Transverse colon (tissue), 4 donors: ENCODE results near the gene CDC14A. TPM values are rescaled to one million over a fixed set of nuclear protein-coding genes. Genes with fewer than 3 reads are reported as not detected.

Source experiments
- DNase-seq: peaks from one replicate; pipeline ENCODE4 v3.0.0-alpha.2; 2019
- H3K27ac ChIP-seq, 4 donors: fragments of 200-600 bp; sonication (generic); 2 replicates each; pipeline ENCODE4 v1.5.1; 2016 to 2018; ENCODE audit warnings: inconsistent platforms in 4 of 4
- H3K27me3 ChIP-seq: fragments of 200-600 bp; sonication (generic); 2 replicates; pipeline ENCODE4 v1.5.1; 2017; ENCODE audit warnings: inconsistent platforms
- H3K36me3 ChIP-seq, 4 donors: fragments of 200-600 bp; sonication (generic); 2 replicates each; pipeline ENCODE4 v1.5.1; 2017 to 2019; ENCODE audit warnings: inconsistent platforms in 4 of 4
- H3K4me1 ChIP-seq, 4 donors: fragments of 200-600 bp; sonication (generic); 2 replicates each; pipeline ENCODE4 v1.5.1; 2017 to 2020; ENCODE audit warnings: inconsistent platforms in 4 of 4
- H3K4me3 ChIP-seq, 4 donors: fragments of 200-600 bp; sonication (generic); 1 replicate in 1 of 4; 2 replicates in 3 of 4; pipeline versions ENCODE4 v1.5.1 to v1.6.1; 2017 to 2019; ENCODE audit warnings: inconsistent platforms in 4 of 4
- H3K9me3 ChIP-seq, 2 donors: fragments of 200-600 bp; sonication (generic); 2 replicates each; pipeline ENCODE4 v1.5.1; 2017 to 2019; ENCODE audit warnings: inconsistent platforms in 2 of 2
- EP300 ChIP-seq: sonication (generic); formaldehyde crosslinking; IDR thresholded peaks from one replicate; pipeline ENCODE4 v1.6.1; 2017; ENCODE audit warnings: antibody characterized with exemption, low read depth
- POLR2A ChIP-seq: fragments of 450-650 bp; IDR thresholded peaks from one replicate; pipeline ENCODE4 v1.6.1; 2016; ENCODE audit warnings: antibody characterized with exemption, mild to moderate bottlenecking, moderate library complexity
- POLR2AphosphoS5 ChIP-seq, 3 donors: sonication (generic); formaldehyde crosslinking; IDR thresholded peaks; one replicate each; pipeline ENCODE4 v1.6.1; 2016; ENCODE audit warnings: antibody characterized with exemption in 3 of 3
- WGBS, 2 donors: methylation state at CpG; one replicate each; pipeline ENCODE4 v1.1.5; 2018; ENCODE audit warnings: low coverage in 1 of 2; 5-methylcytosine and 5-hydroxymethylcytosine counted together
- in situ Hi-C, 4 donors: fragments of 200-750 bp; cut with MboI; loops; one replicate each; pipeline versions ENCODE4 v1.15.0 to v1.15.1; 2017; ENCODE audit warnings: low sequenced_read_pairs in 3 of 4, low pct_ligation_motif_present in 1 of 4, low pct_unique_long_range_greater_than_20kb in 1 of 4
- intact Hi-C: fragments of 100-400 bp; cut with DNase I; formaldehyde crosslinking; loops from one replicate; pipeline ENCODE4 v1.15.1; 2023; ENCODE audit warnings: low total_unique reads
- total RNA-seq, 4 donors: library from RNA; depleted of rRNA; stranded (reverse); fragments of >200 nt; gene quantifications; one replicate each; pipeline ENCODE4 v1.1.0, GENCODE V29; 2016
- TF ChIP-seq, protein P1 (sequence below), 5 experiments: fragments of 200-600 bp in 3 of 5; fragments of 450-650 bp in 2 of 5; sonication (generic) in 3 of 5; IDR thresholded peaks; 1 replicate in 2 of 5; 2 replicates in 3 of 5; pipeline ENCODE4 v1.5.1; 2016 to 2017; ENCODE audit warnings: antibody characterized with exemption in 5 of 5, inconsistent platforms in 3 of 5, mild to moderate bottlenecking in 2 of 5, moderate library complexity in 1 of 5

Gene CDC14A
- 10 to 100 TPM in 3 of 4 donors, 1 to 10 TPM in 1; 8.0 to 68.6 (median 48.5) TPM for total RNA-seq

DNA sequence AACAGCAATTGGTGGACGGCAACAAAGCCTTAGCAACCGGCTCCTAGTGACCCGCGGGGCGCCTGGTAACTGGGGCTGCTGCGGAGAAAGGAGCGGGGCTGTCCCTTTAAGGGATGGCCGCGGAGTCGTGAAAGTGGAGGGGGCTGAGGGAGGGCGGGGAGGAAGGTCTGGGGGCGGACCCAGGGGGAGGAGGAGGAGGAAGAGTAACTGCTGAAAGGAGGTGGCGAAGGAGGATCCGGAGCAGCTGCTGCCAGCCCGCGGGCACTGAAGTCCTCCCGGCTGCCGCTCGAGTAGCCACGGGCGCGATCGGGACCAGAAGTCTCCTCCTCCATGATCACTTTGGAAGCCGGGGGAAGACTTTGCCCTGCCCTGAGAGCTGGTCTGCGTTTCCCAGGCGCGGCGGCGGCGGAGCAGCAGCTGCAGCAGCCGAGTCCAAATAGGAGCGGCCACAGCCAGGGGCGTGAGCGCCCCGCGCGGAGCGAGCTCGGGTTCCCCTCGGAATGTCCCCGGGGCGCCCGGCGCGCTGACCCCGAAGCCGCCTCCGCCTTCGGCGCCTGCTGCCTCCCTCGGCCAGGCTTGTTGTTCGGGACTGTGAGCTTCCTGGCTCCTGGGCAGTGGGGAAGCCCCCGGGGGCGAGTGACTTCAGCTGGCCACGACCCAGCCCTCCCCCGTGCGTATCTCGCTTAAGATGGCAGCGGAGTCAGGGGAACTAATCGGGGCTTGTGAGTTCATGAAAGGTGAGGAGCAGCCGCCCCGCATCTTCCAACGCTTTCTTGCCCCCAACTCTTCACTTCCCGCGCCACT is at the start of gene CDC14A:
CDC14A (plus strand) TSS at position 240 of the 804 bp plus-strand sequence; CDS start at position 689, 449 bp downstream.
- H3K36me3 ChIP-seq: no peaks in the 10 kb centered on the region
- peak; percentile 94 for DNase-seq
- intact Hi-C loops (loop anchor here (5.0 to 10.0 kb wide), 2 partner anchors 318 to 545 kb away; a partner anchor contains a TSS), in situ Hi-C loops (no loop called here)
- 1% methylated on average over 53 of the region's 65 CpGs; no CpG with 5 or more reads in 1 of the 2 donors for WGBS, 2 donors
- H3K4me3 ChIP-seq: peak within 1 kb of the TSS; percentile 70 to 97 (median 74)
- H3K9me3 ChIP-seq: no peaks in the 10 kb centered on the region
- TF ChIP-seq POLR2A (peak; percentile 87), POLR2AphosphoS5 (IDR thresholded peaks at IDR 0.05) (peak; percentile 90 to 93 (median 92))
- TF ChIP-seq, protein P1, sequence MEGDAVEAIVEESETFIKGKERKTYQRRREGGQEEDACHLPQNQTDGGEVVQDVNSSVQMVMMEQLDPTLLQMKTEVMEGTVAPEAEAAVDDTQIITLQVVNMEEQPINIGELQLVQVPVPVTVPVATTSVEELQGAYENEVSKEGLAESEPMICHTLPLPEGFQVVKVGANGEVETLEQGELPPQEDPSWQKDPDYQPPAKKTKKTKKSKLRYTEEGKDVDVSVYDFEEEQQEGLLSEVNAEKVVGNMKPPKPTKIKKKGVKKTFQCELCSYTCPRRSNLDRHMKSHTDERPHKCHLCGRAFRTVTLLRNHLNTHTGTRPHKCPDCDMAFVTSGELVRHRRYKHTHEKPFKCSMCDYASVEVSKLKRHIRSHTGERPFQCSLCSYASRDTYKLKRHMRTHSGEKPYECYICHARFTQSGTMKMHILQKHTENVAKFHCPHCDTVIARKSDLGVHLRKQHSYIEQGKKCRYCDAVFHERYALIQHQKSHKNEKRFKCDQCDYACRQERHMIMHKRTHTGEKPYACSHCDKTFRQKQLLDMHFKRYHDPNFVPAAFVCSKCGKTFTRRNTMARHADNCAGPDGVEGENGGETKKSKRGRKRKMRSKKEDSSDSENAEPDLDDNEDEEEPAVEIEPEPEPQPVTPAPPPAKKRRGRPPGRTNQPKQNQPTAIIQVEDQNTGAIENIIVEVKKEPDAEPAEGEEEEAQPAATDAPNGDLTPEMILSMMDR (IDR thresholded peaks at IDR 0.05): no peak
- H3K27ac ChIP-seq: peak within 1 kb of the TSS; percentile 91 to 93 (median 92)
- peaks cover 4 to 44% (median 23%) of the 10 kb centered on the region in 4 donors for H3K4me1 ChIP-seq
- no peaks in the 10 kb centered on the region for H3K27me3 ChIP-seq

DNA sequence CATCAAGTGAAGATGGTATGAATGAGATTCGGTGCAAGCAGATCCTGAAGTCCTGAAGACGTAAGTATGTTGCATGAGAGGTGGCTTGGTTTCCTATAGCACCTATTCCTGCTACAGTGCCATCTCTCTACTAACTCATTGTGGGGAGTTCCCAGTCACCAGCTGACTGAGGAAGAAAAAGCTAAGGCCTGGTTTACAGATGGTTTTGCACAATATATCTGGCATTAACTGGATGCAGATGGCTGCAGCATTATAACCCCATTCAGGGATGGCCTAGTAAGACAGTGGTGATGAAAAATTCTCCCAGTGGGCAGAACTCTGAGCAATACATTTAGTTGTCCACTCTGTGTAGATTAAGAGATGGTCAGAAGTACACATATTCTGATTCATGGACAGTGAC is 49.6 kb upstream of the CDC14A start:
- 93% methylated on average over 2 of the region's 2 CpGs; no CpG with 5 or more reads in 1 of the 2 donors for WGBS, 2 donors
- Histone ChIP-seq H3K4me3 (no peak overlapping the region), H3K27me3 (no peaks in the 10 kb centered on the region), H3K9me3 (no peaks in the 10 kb centered on the region), H3K36me3 (no peaks in the 10 kb centered on the region), H3K4me1 (no peaks in the 10 kb centered on the region), H3K27ac (no peak overlapping the region)
- in situ Hi-C loops: no loop called here
- DNase-seq: no peak
- TF ChIP-seq, protein P1 (IDR thresholded peaks at IDR 0.05): no peak
- TF ChIP-seq POLR2AphosphoS5 (IDR thresholded peaks at IDR 0.05): no peak
- no peak for TF ChIP-seq EP300
- TF ChIP-seq POLR2A: no peak
- intact Hi-C loops: no loop called here

- H3K4me3 ChIP-seq: no peak overlapping the region
- in situ Hi-C loops: no loop called here
- TF ChIP-seq, protein P1 (IDR thresholded peaks at IDR 0.05): no peak
- TF ChIP-seq POLR2A (no peak), POLR2AphosphoS5 (IDR thresholded peaks at IDR 0.05) (no peak), EP300 (no peak)
- no peaks in the 10 kb centered on the region for H3K36me3 ChIP-seq
- intact Hi-C loops: no loop called here
- H3K27ac ChIP-seq: no peak overlapping the region
- WGBS, 2 donors: 95 to 100% methylated on average over 2 of the region's 2 CpGs
- H3K27me3 ChIP-seq: no peaks in the 10 kb centered on the region
- H3K4me1 ChIP-seq: no peaks in the 10 kb centered on the region
- no peaks in the 10 kb centered on the region for H3K9me3 ChIP-seq
- no peak for DNase-seq
Measured at GRCh38 chr1:100304227-100304626, 48.1 kb upstream of the CDC14A start.

DNA sequence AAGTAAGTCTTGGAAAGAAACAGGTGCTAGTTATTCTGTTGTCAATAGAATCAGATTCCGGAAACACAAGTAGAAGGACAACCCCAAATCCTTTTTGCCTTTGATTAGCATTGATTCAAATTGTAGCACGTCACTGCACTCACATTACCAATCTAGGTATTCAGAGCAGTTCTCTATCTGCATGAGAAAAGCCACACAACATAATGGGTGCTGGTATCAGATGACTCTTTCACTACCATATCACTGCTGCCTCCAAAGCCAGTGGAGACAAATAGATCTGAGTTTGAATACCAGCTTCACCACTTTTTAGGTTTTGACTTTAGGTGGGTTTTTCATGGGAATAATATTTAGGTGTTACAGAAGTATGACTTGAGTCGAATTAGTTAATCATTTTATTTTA is 47.4 kb upstream of the CDC14A start:
- no peak for DNase-seq
- H3K9me3 ChIP-seq: no peaks in the 10 kb centered on the region
- H3K4me1 ChIP-seq: no peaks in the 10 kb centered on the region
- H3K4me3 ChIP-seq: no peak overlapping the region
- H3K36me3 ChIP-seq: no peaks in the 10 kb centered on the region
- in situ Hi-C loops (no loop called here), intact Hi-C loops (no loop called here)
- H3K27ac ChIP-seq: no peak overlapping the region
- TF ChIP-seq, protein P1 (IDR thresholded peaks at IDR 0.05): no peak
- TF ChIP-seq POLR2AphosphoS5 (IDR thresholded peaks at IDR 0.05): no peak
- TF ChIP-seq POLR2A: no peak
- no peak for TF ChIP-seq EP300
- whole genome bisulfite sequencing, 2 donors: 77 to 93% methylated on average over 3 of the region's 3 CpGs
- H3K27me3 ChIP-seq: no peaks in the 10 kb centered on the region
